Endothelial cell of umbilical vein (primary cell): Measurements from ENCODE around the gene VANGL1.

ENCODE experiments used
- EZH2 ChIP-seq: IDR thresholded peaks from 2 replicates; pipeline ENCODE4 v1.6.1; 2012; ENCODE audit warnings: borderline replicate concordance, low read depth, mild to moderate bottlenecking, moderate library complexity, low read length, inconsistent platforms; ENCODE audit not compliant: severe bottlenecking
- JUN ChIP-seq: IDR thresholded peaks from 2 replicates; pipeline ENCODE4 v1.6.1; 2011; ENCODE audit warnings: borderline replicate concordance, low read depth; ENCODE audit not compliant: insufficient read length, insufficient read depth
- POLR2A ChIP-seq: IDR thresholded peaks from 2 replicates; pipeline ENCODE4 v1.6.1; 2012; ENCODE audit warnings: low read depth, mild to moderate bottlenecking, control low read depth, low read length
- POLR2AphosphoS5 ChIP-seq: IDR thresholded peaks from 2 replicates; pipeline ENCODE4 v1.6.1; 2012; ENCODE audit warnings: low read depth, mild to moderate bottlenecking, control low read depth, low read length, moderate library complexity; ENCODE audit not compliant: insufficient read depth
- TF ChIP-seq, protein P1 (sequence below), 2 donors: IDR thresholded peaks; 1 replicate in 1 of 2; 2 replicates in 1 of 2; pipeline ENCODE4 v1.5.1; 2011; ENCODE audit warnings: low read length in 2 of 2, mild to moderate bottlenecking in 2 of 2, moderate library complexity in 2 of 2, control low read depth in 1 of 2, inconsistent platforms in 1 of 2, low read depth in 1 of 2; ENCODE audit not compliant: insufficient read depth in 1 of 2; ENCODE audit errors: extremely low read depth in 1 of 2

DNA sequence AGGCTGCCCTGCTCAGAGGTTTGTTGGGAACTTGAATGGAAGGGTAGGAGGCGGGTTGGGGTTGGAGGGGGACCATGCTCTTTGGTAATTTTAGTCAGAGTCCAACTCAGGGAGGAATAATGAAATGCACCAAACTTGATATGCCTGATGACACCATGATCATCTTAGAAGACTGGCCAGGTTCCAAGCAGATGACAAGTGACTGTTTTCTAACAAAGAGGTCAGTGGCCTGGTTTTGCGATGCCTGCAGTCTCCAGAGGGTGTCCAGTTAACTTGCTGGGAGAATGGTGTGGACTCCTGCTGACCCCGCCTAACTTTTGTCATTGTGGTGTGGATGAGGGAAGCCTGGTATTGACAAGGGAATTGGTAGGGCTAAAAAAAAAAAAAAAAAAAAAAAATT lies 12.4 kb downstream of the VANGL1 start:
- no peak for TF ChIP-seq JUN
- no peak for TF ChIP-seq EZH2
- TF ChIP-seq, protein P1, sequence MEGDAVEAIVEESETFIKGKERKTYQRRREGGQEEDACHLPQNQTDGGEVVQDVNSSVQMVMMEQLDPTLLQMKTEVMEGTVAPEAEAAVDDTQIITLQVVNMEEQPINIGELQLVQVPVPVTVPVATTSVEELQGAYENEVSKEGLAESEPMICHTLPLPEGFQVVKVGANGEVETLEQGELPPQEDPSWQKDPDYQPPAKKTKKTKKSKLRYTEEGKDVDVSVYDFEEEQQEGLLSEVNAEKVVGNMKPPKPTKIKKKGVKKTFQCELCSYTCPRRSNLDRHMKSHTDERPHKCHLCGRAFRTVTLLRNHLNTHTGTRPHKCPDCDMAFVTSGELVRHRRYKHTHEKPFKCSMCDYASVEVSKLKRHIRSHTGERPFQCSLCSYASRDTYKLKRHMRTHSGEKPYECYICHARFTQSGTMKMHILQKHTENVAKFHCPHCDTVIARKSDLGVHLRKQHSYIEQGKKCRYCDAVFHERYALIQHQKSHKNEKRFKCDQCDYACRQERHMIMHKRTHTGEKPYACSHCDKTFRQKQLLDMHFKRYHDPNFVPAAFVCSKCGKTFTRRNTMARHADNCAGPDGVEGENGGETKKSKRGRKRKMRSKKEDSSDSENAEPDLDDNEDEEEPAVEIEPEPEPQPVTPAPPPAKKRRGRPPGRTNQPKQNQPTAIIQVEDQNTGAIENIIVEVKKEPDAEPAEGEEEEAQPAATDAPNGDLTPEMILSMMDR (IDR thresholded peaks at IDR 0.05; ENCODE audit: extremely low read depth in 1 of 2, insufficient read depth in 1 of 2, low read depth in 1 of 2, low read length in 2 of 2) = no peak
- no peak for TF ChIP-seq POLR2A
- TF ChIP-seq POLR2AphosphoS5 = no peak
